ENCODE results near the gene SMPD4.
"Not testable (repeated sequence)": the region's sequence is repeated elsewhere in the genome, so short reads cannot be mapped to it uniquely, and the experiment has no call there.

SMPD4 gene

DNA sequence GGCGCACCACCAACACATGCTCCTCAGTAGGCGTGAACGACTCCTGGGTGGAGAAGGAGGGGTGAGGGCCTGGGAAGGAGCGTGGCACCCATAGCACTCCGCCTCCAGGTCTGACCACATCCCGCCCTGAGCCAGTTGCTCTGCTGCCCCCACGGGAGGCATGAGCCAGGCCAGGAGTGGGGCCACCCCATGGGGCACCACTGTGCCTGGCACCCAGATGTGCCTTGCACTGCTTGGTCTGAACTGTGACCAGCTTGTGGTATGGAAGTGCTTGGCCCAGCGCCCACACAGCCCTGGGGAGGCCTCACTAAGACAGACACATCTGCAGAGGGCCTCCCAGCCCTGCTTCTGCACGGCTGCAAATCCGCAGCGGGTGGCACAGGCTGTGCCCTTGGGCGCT lies 24.0 kb downstream of the SMPD4 start:
- DNase-seq, result not testable (repeated sequence)

DNA sequence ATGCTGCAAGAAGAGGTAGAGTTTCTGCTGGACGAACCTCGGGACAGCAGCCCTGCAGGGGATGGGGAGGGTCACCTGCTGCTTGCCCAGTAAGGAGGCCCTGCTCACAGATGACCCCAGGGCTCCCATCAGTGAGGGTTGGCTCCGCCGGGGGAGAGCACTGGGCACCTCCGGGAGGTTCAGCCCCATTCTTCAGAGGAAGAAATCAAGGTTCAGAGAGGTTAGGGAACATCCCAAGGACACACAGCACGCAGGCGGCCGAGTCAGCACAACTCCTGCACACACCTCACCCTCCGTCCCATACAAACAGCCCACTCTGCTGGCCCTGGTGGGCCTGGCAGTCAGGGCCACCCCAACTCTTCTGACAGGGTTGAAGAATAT lies 24.8 kb downstream of the SMPD4 start:
- DNase-seq, result no peak

DNA sequence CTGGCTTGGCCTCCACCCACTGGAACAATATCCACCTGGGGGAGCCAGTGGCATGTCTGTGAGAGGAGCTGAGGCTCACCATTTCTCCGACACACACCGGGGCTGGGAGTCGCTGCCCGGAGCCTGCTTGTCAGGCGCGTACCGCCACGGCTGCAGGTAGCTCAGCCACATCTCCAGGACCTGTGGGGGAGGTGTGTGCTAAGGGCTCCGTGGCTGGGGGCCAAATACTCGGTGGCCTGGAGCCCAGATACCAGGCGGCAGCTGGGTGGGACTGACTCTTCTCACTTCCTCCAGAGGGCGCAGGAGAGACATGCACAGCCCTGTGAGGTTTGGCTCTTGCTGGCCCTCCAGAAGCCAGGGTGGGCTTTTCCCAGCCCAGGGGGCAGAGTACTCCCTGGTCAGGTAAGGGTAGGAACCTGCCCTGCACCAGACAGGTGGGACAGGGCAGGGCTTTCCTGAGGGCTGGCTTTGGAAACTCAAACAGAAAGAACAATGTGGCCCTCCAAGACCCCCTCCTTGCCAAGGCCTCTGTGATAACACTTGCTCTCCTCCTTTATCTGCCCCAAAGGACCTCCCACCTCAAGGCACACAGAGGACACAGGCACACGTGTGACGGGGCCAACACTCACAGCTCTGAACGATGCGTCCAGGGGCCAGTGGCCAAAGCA lies 25.3 kb downstream of the SMPD4 start:
- not testable (repeated sequence) for DNase-seq

DNA sequence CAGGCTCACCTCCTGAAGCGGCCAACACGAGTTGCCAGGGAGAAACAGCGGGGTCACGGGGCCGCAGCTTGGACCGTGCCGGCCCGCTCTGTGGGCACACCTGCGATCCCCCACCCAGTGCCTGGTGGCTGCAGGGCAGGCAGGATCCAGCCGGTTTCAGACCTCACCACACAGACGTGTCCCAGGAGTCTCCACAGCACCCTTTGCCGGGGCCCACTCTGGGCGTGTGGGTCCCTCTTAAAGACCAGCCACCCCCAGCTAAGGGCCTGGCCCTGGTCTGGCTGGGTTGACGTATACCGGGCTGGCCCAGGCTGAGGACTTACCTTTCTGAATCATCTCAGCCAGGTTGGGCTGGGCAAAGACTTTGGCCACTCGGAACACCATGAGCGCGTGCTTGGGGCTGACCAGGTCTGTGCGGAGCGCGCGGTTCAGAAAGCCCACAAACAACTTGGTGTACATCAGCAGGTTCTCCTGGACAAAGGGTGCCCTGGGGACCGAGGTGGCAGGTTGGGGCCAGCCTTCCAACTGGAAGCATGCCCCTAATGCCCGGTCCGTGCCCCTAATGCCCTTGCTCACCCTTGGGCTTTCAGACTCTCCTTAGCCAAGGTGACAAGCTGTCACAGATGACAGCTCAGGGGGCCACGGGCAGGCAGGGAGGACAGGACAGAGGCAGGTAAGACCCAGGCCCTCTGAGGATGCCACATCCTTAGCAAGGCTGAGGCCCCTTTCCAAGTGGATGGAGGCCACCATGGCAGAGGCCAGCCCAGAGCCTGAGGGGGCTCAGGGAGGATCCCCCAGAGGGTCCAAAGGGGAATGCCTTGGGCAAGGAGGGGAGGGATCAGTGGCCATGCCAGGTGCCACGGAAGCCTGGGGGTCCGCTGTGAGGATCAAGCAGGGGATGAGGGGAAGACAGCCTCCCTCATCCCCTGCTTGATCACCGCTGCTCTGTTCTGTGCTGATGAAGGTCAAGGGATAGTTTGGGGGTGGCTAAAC lies 26.3 kb downstream of the SMPD4 start:
- no peak for DNase-seq

DNA sequence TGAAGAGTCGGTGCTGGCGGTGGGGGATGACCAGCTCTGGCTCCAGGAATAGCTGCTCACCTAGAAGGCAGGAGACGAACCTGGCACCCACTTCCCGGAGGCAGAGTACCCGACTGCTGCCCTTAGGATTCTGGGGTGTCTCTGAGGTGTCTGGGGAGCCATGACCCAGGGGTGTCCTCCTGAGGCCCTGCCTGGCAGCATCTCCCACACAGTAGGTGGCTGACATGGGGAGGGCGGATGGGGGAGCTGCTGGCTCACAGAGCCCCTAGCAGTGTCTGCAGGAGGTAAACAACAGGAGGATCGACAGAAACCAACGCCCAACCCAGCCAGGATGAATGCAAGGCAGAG lies 27.0 kb downstream of the SMPD4 start:
- DNase-seq, result not testable (repeated sequence)

DNA sequence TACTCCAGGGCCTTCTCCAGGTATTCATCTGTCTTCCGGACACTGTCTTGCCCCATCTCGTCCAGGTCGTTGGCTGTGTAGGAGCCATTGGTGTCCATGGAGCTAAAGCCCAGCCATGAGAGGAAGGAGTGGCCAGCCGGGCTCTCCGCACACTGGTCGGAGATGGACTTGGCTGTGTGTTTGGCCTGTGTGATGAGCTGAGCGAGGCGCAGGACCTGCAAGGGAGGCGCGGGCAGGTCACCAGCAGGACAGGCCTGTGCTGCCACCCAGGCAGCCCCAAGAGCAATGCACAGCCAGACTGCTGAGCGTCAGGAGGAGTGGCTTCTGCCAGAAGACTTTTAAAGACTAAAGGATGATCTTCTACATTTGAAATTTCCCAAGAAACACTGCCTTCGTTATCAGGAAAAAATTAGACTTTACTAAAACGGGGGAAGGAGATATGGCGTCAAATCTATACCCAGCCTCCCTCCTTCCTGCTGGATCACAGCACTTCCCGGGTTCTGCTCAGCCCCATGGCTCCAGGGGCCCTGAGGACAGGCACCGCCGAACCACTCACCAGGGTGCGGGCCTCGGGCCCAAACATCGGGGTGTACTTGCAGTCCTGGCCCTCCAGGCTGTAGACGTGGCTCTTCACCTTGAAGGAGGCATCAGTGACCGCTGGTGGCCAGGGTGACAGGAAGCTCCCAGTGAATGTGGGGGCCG lies 27.5 kb downstream of the SMPD4 start:
- not testable (repeated sequence) for DNase-seq

DNA sequence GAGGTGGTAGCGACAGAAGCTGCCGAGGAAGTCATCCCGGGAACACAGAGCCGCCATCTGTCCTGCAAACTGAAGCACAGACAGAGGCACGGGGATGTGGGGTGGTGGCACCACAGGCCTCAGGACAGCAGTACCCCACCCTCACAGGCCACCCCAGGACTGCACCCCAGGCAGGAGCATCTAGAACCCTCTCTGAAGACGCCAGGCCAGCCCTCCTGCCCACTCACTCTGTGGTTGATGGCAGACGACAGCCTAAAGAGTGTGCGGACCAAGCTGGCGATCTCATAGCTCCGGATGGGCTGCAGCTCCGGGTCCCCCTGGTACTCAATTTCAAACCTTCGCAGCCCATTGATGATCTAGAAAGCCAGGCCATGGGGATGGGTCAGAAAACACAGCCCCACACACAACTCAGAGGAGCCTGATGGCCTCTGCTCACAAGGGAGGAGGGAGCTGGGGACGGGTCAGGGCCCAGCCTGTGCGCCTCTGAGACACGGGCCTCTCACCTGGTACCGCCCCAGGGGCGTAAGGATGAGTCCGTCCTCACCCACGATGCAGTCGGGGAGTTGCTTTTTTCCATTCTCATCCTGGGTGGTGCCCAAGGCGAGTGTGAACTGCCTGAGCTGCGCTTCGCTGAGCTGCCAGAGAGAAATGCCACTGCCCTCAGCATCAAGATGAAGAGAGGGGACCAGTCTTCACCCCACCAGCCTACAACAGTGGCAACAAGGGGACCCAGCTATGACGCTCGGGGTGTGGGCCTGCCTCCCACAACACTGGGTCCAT lies 28.4 kb downstream of the SMPD4 start:
- DNase-seq, result no peak

DNA sequence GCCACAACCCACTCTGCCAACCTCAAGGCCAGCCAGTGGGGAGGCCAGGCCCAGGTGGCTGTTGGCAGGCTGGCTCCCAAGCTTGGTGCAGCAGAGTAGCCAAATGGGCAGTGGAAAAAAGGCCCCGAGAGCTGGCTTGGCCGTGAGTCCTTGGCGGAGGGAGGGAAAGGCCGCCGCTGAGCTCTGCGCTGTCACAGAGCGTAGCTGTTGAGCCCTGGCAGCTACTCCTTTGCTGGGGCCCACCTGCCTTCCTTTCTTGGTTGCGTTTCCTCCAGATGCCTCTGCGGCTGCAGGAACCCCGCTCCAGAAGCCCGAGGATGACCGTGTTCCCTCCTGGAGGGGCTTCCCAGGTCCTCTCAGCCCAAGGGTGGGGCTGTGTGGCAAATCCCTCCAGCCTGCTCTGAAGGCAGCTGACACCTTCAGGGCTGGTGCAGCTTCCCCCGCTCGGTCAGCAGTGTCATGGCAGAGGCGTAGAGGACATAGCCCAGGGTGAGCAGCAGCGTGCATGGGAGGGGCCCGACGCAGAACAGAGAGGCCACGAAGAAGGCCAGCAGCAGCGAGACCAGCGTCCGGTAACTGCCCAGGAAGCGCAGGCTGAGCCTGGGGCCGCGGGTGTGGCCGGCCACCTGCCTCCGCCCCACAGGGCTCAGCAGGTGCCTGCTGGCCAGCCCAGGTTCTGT lies 29.1 kb downstream of the SMPD4 start:
- not testable (repeated sequence) for DNase-seq

DNA sequence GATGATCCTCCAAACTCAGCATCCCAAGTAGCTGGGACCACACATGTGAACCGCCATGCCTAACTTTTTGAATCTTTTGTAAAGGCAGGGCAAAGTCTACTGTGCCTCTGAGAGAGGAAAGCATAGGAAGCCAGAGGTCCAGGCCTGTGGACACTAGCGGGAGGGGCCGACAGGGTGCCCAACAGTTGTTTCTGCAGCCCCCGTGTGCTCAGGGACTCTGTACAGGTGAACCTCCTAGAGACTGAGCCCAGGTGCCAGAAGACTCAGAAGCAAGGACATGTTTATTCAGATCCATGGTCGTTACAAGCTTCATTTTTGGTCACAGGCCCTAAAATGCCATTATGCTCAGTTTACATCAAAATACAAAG lies 30.3 kb downstream of the SMPD4 start:
- not testable (repeated sequence) for DNase-seq

DNA sequence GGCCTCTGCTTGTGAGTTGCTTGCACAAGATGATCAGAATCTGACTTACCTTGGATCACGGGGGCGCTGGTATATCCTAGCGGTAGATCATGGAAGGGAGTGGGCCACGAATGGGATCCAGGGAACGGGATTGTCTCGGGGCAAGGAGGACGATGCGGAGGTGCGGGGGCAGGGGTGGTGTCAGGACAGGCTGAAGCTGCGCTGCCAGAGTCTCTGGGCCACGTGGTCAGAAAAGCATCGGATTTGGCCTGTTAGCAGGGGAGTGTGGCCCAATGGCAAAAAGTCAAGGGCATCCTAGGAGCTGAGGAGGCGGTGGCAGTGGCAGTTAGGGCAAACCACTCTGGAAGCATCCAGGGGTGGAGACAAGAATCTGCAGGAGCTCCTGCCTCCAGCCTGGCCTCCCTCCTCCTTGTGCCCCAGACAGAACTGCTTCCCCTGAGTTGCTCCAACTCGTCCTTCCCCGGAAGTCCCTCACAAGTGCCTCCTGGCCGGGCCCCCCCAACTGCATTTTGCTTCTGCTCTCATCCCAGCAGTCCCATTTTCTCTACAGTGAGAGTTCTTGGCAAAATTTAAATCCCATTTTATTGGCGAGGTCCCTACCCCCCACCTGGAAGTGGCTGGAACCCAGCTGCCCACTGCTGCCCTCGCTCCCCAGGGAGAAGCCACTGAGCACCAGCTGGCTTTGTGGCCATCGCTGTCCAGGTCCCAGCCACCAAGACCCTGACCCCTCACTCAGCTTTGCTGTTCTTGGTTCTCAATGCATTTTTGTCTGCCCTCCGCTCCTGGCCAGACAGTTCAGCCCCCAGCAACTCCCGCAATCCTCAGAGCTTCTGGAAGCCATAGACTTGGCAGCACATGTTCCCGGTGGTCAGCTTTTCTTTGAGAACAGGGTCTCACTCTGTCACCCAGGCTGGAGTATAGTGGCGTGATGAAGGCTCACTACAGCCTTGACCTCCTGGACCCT lies 30.9 kb downstream of the SMPD4 start:
- DNase-seq, result no peak

DNA sequence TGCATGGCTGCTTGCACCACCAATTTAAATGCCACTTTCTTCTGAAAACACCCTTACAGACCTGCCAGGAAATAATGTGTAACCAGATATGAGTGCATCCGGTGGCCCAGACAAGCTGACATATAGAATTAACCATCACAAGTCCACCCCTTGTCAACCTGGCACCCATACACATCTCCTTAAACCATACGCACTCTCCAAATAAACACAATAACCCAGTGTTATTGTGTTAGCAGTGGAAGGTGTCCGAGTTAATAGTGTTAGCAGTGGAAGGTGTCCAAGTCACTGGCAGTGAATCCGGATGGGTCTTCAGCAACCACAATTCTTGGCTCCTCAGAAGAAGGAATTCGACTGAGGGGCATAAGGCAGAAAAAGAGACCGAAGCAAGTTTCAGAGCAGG lies 32.9 kb downstream of the SMPD4 start:
- not testable (repeated sequence) for DNase-seq

DNA sequence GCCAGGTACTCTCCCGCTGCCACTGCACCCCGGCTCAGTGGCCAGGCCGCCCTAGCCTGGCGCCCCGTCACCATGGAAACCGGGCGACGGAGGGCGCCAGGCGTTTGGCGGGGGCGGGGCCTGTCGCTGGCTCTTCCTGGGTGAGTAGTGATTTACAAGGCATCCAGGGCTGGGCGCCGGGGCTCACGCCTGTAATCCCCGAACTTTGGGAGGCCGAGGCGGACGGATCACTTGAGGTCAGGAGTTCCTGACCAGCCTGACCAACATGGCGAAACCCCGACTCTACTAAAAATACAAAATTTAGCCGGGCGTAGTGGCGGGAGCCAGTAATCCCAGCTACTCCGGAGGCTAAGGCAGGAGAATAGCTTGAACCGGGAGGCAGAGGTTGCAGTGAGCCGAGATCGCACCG lies 36.4 kb downstream of the SMPD4 start, which contains the start of gene CCDC74B:
TSS of gene CCDC74B (minus strand) at position 107 of the 409 bp plus-strand sequence. CDS start 116 bp downstream, outside the sequence.
- DNase-seq, result peak; percentile 51

DNA sequence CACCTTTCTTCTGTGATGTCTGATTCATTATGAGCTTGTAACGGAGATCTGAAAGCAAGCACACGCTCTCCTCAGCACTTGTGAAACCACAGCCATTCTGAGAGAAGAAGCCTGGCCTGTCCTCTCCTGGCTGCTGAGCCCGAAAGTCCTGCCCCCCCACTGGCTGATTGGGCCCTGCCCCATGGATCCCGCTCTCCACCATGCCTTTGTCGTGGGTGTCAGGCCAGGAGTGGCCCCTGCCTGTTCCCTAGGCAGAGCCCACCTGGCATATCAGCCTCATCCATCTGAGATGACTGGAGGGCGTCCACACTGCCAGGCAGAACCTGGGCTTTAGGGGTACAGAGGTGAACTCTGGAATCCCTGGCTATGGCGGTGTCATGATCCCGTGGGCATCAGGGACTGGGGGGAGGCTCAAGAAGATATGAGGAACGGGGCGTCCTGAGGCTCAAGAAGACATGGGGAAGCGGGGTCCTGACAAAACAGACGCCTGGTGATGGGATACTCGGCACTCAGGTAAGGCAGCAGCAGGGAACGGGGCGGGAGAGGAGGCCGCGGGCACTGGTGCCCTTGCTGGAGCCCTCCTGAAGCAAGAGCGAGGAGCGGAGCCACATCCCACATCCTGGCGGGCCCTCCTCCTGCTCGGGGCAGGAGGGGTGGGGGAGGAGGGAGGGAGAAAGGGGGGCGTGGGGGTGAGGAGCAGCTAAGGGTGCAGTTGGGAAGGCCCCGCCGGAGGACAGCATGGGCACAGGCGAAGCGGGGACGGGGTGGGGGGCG lies 37.9 kb downstream of the SMPD4 start:
- not testable (repeated sequence) for DNase-seq

DNA sequence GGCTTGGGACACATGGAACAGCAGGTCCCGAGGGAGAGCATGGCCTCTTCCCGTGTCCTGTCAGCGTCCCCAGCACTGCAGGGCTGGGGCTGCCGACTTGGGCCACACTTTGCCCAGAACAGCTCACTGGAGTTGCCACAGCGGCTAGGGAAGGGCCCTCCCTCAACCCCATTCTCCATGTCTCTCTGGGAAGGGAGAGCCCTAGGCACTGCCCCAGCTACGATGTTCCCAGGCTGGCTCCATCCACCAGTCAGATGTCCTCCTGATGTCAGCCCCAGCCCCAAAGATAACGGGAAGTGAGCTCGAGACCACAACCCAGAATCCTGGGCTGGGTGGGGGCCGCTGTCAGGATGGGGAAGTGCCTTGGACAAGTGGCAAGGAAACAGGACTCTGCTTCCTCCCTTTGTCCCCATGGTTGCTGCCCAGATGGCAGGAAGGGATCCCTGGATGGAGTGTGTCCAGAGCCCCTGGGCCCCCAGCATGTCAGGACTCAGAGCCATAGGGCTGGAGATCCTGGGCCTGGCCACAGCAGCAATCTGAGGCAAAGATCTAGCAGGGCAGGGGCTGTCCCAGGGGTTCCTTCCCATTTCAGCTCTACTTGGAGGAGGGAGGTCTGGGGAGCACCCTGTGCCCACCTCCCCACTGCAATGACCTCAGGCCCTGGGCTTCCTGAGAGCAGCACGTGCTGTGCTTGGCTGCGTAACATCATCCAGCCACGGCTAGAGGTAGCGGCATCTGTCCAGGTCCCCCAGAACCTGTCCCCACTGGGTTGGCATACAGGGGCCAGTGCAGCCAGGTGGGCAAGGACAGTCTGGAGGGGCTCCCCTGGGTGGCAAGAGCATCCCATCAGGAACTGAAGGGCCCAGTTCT lies 38.8 kb downstream of the SMPD4 start:
- DNase-seq, result not testable (repeated sequence)

DNA sequence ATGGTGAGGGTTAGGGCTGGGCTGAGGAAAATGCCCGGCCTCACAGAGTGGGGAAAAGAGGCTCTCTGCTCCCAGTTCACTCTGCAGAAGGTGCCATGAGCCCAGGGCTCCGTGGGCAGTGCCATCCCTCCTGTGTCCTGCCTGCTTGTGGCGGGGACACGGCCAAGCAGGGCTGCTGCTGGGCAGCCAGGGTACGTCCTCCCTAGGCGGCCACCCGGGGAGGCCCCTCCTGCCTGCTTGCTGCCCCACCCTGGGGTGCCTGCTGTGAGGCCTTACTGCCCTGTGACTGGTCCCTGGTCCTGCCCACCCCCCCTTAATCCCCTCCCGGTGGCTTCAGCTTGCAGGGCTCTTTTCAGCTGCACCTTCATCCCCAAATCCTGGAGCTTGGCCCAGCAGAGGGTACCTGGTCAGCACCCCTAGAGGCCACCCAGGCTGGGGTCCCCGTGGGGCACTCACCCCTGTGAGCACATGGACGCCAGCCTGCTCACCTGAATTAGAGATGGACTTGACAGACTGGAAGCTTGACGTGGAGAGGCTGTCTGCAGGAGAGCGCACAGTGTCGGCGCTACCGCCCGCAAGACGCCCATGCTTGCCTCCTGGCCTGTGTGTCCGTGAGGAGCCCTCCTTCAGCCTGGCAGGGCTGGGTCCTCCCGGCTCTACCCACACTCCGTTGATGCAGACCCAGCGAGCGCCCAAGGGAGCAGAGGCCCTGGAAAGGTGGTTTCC lies 39.6 kb downstream of the SMPD4 start:
- DNase-seq, result not testable (repeated sequence)

DNA sequence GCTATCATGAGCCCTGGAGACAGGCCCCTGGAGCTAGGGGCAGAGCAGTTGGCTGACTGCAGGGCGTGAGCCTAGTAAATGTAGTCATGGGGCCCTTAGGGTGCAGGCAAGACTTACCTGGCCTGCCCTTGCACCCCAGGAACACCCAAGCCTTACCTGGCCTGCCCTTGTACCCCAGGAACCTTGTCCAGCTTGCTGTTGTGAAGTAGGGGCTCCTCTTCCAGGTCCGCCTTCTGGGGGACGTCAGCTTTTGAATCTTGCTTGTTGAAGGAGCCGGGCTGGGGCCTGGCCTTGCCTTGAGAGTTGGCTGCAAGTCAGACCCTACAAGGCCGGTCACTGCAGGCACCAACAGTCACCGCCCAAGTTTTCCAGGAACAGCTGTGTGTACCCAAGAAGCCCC lies 40.4 kb downstream of the SMPD4 start:
- DNase-seq, result not testable (repeated sequence)

DNA sequence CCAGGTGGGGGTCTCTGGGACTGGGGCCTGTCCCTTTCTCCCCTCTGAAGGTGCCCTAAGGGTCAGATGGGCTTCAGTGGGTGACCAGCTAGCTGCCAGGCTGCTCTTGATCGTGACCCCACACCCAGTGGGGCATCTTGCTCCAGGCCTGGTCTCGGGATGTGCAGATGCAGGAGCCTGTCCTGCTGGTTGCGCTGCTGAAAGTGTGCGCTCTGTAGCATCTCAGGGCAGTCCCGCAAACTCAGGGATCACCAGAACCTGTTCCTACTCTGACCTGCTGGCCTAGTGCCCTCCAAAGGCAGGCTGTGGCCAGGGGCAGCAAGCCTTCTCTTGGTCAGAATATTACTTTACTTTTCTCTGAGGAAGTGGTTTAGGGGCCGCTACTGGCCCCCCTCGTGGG lies 40.9 kb downstream of the SMPD4 start:
- DNase-seq, result not testable (repeated sequence)
